Measurements from ENCODE around the gene SP1.

DNA sequence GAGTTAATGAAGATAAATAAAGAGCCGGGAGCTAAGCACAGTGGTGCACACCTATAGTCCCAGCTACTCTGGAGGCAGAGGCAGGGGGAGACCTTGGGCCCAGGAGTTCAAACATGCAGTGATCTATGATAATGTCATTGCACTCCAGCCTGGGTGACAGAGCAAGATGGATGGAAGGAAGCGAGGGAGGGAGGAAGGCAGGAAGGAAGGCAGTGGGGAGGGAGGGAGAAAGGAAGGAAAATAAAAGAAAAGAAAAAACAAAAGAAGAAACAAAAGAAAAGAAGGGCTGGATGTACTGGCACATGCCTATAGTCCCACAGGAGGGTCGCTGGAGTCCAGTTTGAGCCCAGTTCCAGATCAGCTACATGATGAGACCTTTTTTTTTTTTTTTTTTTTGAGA is 24.9 kb upstream of the SP1 start:
- TF ChIP-seq, protein P1, sequence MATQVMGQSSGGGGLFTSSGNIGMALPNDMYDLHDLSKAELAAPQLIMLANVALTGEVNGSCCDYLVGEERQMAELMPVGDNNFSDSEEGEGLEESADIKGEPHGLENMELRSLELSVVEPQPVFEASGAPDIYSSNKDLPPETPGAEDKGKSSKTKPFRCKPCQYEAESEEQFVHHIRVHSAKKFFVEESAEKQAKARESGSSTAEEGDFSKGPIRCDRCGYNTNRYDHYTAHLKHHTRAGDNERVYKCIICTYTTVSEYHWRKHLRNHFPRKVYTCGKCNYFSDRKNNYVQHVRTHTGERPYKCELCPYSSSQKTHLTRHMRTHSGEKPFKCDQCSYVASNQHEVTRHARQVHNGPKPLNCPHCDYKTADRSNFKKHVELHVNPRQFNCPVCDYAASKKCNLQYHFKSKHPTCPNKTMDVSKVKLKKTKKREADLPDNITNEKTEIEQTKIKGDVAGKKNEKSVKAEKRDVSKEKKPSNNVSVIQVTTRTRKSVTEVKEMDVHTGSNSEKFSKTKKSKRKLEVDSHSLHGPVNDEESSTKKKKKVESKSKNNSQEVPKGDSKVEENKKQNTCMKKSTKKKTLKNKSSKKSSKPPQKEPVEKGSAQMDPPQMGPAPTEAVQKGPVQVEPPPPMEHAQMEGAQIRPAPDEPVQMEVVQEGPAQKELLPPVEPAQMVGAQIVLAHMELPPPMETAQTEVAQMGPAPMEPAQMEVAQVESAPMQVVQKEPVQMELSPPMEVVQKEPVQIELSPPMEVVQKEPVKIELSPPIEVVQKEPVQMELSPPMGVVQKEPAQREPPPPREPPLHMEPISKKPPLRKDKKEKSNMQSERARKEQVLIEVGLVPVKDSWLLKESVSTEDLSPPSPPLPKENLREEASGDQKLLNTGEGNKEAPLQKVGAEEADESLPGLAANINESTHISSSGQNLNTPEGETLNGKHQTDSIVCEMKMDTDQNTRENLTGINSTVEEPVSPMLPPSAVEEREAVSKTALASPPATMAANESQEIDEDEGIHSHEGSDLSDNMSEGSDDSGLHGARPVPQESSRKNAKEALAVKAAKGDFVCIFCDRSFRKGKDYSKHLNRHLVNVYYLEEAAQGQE (IDR thresholded peaks at IDR 0.05; ENCODE audit: borderline replicate concordance): no peak
- TF ChIP-seq, protein P2, sequence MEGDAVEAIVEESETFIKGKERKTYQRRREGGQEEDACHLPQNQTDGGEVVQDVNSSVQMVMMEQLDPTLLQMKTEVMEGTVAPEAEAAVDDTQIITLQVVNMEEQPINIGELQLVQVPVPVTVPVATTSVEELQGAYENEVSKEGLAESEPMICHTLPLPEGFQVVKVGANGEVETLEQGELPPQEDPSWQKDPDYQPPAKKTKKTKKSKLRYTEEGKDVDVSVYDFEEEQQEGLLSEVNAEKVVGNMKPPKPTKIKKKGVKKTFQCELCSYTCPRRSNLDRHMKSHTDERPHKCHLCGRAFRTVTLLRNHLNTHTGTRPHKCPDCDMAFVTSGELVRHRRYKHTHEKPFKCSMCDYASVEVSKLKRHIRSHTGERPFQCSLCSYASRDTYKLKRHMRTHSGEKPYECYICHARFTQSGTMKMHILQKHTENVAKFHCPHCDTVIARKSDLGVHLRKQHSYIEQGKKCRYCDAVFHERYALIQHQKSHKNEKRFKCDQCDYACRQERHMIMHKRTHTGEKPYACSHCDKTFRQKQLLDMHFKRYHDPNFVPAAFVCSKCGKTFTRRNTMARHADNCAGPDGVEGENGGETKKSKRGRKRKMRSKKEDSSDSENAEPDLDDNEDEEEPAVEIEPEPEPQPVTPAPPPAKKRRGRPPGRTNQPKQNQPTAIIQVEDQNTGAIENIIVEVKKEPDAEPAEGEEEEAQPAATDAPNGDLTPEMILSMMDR (IDR thresholded peaks at IDR 0.05; ENCODE audit: poor library complexity, severe bottlenecking): no peak
- no peak for TF ChIP-seq EP300 (conservative IDR thresholded peaks at IDR 0.05; ENCODE audit: poor library complexity, severe bottlenecking)
- no peak for TF ChIP-seq POLR2AphosphoS5 (IDR thresholded peaks at IDR 0.05)
- TF ChIP-seq EZH2 (IDR thresholded peaks at IDR 0.05; ENCODE audit: borderline replicate concordance, insufficient read depth, low read length, poor library complexity, severe bottlenecking): no peak
- TF ChIP-seq RAD21 (conservative IDR thresholded peaks at IDR 0.05): no peak

All from neural cell (in vitro differentiated cells).